Measurements from ENCODE around the gene POC1B.

POC1B gene

DNA sequence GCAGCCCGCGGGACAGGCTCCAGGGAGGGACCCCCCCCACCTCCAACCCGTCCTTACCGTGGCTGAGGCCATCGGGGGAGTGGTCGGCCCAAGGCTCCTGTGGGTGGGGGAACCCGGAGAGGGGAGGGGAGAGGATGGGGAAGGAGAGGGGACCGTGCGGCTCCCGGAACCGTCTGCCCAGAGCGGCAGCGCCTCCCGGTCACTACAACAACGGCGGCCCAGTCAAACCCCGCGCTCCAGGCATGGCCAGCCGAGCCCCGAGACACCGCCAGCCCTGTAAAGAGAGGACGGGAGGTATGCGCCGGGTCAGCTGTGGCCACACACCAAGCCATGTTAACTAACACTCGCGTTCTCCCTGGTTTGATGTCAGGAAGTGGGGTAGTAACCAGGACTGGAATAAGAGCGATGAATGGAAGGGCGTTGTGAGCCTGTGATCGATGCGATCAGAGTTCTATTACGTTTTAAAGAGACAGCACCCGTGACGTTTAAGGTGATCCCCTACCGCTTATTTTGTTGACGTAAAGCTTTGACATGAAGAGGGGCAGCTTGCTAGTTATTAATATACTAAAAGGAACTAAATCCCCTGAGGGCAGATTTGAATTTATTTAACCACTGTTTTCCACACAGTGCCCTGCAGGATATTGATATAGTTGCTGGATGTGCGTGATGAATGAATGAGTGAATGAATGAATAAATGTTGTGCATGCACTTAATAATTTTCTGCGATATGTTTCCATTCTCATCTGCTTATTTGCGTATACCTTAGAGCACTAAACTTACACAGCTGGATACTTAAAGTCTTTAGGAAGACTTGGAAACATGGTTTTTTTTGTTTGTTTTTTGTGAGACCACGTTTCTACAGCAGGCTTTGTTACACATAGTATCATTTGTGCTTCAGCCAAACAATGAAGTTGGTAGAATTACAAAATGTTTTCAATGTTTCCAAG, at the start of gene POC1B:
Gene POC1B (minus strand): TSS at position 224 of the 947 bp plus-strand sequence. CDS start 152 bp downstream, at position 72.
- DNase-seq: peak; percentile 79

DNA sequence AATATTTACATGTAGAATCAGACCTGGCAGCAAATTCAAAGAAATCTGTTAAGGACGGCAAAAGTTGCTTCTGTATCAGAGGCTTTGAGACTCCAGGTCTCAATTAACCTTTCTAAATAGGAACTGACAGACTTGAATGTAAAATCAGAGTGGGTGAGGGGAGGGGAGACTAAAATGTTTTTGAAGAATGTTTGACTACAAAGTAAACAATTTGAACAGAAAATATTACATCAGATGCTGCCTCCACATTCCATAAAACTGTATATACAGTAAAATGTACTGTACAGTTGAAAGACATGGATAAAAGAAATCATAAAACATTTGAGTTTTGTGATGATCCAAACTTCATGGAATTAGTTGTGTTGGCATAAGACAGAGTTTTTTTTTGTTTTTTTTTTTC, 49.5 kb upstream of the POC1B start:
- no peak for DNase-seq

DNA sequence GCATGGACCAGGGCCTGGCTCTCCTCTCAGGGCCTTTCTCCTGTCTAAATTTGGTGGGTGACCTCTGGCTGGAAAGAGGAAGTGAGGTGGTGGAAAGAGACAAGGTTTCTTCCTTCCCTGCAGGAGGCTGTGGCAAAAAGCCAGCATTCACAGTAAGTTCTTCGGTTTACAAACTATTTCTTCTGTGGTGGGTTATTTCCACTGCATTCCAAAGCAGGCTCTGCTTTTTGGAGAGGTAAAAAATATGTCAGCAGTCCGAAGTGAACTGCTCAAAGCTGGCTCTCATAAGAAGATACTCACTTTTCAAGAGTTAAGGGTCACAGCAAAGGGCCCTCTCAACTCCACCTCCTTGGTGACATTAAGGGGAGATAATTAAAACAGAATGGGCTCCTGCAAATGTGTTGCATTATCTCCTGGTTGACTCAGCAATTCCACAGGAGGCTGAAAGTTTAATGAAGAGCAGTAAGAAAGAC, 48.9 kb upstream of the POC1B start:
- DNase-seq: no peak

DNA sequence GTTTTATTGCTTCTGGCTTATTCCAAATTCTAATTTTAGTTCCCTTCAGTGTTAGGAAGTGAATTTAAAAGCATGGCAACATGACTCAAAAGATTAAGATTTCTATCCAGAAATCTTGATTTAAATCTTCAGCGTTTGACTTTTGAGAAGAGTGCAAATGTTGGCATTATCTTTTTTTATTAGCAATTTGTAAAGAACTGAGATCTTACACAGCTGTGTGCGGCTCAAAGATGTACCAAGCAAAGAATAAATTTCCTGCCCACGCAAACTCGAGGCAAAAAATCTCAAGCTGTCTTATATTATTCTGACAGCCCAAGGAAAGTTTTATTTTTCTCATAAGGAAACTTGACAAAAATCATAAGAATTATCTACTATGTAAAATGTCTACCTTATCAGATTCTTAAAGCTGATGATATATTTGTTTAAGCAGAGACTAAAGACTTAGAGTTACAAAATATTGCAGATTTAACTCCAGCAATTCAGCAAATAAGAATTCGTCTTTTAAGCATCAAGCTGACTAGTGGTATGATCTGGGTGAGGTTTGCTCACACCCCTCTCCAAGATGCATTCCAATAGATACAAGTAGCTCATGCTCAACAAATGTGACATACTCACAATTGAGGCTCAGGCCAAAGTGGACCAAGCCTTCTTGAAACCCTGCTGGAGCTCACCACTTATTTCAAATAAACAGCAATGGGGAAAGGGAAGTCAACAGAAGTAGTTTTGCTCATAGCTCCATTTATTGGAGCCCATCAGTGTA, 47.4 kb upstream of the POC1B start:
- no peak for DNase-seq

DNA sequence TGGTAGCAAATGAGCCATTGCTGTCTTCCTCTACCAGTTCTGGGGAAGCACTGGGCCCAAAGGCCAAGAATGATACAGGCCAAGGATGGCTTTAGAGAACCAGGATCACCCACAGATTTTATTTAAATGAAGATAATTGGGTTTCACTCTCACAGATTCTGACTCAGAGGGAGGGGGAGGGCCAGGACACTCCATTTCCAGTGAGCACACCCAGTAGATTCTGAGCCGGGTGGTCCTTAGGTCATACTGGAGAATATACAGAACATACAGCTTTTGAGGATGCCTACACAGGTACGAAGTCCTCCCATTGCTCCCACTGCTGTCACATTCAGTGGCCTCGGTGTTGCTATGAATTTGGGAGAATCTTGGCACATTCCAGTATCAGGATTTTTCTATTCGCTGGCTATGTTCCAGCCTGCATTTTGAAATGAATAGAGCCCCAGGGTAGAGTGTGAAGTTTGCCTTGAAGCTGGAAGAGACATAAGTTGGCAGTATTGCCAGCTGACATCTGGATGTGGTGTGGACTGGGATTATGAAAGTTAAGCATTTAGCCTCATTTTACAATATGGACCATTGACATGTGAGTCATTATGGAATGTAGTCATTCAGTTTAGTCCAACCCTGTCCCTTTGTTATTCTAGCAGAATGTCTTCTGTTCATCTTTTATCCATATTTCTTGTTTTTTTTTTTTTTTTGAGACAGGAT, 45.8 kb upstream of the POC1B start:
- no peak for DNase-seq

DNA sequence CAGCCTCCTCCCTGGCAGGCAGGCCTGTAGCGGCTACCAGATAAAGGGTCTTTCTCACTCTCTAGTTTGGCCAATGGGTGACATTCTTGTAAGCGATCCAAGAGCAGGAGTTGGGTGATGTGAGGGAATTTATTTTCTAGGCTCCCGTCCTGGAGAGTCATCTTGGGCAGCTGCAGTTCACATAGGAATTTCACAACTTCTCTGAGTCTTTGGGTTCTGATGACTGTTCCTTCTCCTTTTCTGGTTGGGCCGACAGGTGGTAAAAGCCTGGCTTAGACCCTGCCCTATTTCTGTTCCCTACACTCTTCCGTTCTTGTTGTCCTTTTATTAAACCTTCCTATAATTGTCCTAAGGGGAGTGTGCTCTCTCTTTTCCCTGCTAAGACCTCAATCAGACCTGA, 42.6 kb upstream of the POC1B start:
- DNase-seq: no peak

DNA sequence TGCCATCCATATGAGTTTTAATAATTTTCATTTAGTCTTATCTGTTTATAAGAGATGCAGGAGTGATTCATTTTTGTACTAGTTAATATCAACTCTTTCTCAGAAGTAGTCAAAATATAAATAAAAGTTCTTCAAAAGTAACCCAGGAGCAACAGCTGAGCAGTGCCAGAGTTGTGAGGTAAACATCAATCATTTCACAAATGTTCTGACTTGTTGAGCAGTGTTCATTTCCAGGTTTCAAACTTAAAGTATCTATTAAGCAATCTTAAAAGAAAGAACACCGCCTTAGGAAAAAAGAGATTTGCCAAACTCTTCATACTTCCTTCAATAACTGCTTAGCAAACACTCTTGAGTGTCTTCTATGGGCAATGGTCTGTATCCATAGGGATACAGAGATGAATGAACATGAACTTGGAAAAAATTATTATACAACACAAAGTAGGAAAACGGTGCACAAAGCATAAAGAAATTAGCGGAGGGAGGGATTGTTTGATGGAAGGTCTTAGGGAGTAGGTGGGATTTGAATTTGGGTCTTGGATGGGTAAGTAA, 41.9 kb upstream of the POC1B start:
- DNase-seq: no peak

DNA sequence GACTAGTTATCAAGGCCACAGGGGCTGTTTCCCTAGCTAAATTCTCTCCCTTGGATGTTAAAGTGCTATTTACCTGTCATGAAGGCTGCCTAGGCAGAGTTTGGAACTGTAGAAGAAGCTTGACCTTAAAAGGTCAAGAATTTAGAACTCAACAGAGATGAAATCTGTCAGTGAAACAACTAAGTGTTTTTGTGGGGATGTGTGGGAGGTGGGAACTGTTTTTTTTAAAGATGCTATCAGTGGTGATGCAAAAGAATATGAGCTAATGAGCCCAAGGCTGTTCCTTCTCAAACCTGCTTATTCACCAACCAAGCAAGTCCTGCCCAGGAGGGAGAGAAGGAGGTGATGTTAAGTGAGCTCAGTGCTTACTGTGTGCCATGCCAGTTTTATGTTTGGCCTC, 40.8 kb upstream of the POC1B start:
- no peak for DNase-seq

DNA sequence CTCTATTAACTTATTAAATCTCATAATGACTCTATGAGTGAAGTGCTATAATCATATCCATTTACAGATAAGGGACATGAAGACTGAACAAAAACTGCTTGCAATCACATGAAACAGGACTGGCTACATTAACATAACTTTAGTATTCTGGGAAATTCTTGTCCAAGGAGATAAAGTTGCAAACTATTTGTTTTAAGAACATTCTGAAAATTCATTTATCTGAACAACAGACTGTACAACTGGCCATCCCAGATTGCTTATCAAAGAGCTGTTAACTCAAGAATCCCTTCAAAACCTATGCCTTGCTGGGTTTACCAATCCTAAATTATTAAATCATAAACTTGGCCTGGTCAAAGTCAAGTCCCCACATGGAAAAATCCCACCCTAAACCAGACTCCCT, 39.2 kb upstream of the POC1B start:
- no peak for DNase-seq

DNA sequence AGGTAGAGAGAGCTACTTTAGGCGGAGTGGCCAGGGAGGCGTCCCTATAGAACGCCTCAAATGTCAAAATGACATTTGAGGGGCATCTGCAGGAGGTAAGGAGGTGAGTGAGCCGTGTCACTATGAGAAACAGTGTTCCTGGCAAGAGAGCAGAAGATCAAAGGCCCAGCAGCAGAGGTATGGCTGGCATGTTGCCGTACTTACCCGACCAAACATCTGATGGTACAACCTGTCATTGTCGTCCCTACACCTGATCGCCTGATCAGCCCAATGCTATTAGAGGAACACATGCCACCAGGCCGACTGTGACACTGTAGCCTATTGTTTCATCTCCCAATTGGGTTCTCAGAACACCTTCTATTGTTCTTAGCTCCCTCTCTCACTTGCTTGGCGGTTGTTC, 33.9 kb upstream of the POC1B start:
- DNase-seq: no peak

DNA sequence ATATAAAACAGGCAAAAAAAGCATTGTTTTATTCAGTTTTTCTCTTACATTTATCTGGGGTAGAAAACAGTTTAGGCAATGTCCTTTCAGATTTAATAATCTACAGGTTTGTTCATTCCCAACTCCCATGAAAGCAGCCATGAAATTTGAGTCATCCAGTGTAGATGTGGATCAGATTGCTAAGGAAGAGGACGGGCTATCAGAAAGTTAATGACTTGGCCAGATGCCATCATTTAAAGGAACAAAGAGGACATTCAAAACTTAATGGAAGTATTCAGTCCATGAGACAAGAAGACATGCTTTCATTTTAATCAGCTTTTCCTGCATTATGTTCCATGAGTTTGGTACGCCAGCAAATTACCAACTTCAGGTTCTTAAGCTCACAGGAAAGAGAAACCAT, 31.1 kb upstream of the POC1B start:
- peak; percentile 9 for DNase-seq

DNA sequence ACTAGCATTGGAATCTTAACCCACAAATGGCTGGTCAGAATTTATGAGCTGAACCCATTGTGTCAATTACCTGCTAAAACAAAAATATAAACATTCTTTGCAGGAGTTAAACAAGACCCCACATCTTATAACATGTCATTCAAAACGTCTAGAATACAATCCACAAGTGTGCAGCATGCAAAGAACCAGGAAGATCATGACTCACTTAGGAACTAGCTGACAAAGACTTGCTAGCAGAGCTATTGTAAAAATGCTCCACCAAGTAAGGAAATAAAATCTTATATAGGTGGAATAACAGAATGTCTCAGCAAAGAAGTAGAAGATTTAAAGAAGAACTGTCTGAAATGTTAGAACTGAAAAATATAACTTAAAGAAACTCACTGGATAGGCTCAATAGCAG, 26.5 kb upstream of the POC1B start:
- DNase-seq: no peak

DNA sequence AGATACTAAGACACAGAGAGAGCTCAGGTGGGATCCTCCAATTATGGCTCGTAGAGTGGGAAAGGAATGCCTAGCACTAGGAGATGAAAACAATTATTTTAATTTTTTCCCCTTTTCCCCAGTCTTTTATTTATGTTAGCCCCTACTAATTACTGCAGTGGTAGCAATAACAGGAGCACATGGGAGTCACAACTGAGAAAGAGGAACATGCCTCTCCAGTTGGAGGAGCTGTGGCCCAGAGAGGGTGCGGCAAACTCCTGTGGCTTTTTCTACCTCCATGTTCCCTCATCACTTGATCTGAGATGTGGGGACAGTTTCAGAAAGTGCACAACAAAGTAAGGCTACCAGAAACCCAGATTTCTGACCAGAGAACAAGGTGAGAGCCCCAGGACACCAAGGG, 25.9 kb upstream of the POC1B start:
- DNase-seq: no peak

DNA sequence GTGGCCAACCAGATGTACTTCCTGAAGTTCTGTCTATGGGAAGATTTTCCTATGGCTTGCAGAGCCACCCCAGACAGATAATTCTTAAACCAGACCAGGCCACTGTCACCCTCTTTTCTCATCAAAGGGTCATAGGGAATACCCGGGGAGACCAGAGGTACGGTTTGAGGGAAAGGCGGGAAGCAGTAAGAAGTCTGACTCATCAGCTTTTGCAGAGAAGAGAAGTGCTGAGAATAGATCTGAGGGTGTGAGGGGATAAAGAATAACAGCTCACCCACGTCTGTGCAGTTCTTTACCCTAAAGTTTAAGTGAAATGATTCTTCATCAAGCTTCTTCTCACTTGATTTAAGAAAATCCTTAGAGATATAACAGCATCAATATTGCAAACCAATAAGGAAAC, 21.3 kb upstream of the POC1B start:
- DNase-seq: no peak

DNA sequence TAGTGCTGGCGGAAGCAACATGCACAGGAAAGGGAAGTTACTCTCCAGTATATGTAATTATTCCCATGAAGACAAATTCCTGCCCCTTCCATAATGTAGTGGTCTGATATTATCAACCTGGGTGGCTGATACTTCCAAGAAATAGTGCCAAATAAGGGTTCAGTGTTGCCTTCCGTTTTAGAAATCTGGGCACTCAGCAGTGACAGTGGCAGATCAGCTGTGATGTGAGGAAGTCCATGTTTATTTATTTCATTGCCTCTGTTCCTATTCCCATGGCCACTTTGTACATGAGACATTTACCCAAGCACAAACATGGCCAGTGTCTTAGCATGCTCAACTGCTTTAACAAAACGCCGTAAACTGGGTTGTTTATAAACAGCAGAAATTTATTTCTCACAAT, 20.3 kb upstream of the POC1B start:
- DNase-seq: no peak

DNA sequence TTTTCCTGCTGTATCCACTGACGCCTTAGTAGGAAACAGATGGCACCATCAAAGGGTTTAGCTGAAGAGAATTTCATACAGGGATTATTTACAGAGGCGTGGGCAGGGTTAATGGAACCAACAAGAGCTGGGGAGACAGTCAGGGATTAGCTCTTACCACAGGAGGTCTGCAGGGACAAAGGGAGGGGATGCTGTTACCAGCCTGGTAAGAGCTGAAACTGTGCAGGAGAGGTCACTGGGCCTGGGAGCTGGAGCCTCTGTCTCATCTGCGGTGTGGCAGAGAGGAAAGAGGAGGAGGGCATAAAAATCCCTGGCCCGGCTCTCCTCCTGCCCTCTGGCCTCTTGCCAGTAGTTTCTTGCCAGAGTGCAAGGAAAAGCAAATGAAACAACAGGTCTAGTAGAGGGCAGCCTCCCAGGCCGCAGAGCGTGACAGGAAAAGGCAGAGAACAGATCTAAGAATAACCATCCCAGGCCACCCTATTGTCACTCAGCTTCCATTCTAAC, 18.9 kb upstream of the POC1B start:
- peak; percentile 79 for DNase-seq

DNA sequence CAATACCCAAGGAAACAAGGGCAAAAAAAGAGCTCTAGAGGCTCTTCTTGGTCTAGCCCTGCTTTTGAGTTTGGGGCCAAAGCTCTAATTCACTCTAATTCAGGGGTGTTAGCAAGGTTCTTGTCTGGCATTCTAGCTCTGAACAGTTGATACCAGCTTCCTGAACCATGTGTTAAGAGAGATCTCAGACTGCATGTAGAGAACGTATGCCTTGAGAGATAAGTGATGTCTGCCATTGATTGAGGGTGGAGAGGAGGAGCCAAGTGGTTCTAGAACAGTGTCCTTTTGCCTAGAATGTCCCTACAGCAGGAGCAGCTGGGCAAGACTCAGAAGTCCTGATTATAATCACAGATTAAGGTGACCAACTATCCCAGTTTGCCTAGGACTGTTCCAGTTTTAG, 18.2 kb upstream of the POC1B start:
- no peak for DNase-seq

DNA sequence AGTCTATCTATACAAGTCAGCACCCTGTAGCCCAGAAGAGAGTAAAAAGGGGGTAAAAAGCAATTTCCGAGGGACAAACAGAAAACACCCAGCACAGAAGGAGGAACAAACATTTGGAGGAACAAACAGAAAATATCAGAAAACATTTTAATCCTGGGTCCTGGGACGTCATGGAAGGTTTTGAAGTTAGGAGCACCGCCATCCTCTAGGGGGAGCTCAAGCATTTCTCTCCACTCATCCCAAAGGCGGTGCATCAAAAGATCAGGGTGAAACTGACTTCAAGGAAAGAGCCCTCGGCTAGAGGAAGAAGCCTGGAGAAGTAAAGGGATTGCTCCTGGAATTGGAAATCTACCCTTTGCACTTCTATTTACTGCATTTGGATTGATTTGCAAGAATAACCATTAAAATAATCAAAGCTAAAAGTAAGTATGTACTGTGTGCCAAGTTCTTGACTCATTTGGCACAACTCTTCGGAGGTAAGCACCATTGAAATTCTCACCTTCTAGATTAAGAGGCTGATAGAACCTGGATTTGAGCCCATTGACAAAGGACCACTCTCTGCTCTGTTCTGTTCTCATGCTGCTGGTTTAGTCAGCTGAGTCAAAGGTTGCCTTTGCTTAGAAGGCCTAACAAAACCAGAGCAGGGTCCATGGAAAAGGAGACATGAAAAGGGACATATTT, 17.2 kb upstream of the POC1B start:
- DNase-seq: peak; percentile 94

DNA sequence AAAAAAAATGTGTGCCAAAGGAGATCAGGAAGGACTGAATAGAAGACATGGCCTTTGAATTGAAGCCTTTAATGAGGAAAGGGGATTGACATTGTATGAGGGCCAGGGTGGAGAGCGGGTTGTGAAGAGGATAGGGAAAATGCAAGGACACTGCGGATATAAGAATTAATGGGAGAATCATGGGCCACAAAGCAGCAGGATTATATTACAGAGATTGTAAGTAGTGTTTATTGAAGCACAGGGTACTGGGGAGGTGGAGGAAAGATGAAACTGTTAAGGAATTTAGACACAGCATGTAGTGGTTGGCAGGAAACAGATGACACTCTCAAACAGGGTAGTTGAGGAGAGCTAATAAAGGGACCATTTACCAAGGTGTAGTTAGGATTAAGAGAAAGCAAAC, 16.4 kb upstream of the POC1B start:
- no peak for DNase-seq

DNA sequence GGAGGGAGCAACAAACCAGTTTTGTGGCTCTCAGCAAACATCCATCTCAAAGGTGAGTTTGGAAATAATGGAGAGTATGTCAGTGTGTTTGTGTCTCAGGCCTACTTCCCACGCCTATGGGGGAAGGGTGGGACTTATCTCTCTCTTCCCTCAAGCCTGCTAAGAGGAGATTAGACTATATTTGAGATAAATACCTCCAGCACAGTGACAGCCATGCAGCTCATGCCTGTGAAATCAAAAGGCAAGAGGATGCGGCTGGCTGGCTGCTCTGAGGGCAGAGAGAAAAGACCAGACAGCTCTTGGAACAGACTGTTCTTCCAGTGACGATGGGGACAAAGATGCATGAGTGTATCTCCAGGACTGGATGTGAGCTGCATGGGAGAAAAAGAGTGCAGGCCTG, 14.7 kb upstream of the POC1B start:
- DNase-seq: no peak

DNA sequence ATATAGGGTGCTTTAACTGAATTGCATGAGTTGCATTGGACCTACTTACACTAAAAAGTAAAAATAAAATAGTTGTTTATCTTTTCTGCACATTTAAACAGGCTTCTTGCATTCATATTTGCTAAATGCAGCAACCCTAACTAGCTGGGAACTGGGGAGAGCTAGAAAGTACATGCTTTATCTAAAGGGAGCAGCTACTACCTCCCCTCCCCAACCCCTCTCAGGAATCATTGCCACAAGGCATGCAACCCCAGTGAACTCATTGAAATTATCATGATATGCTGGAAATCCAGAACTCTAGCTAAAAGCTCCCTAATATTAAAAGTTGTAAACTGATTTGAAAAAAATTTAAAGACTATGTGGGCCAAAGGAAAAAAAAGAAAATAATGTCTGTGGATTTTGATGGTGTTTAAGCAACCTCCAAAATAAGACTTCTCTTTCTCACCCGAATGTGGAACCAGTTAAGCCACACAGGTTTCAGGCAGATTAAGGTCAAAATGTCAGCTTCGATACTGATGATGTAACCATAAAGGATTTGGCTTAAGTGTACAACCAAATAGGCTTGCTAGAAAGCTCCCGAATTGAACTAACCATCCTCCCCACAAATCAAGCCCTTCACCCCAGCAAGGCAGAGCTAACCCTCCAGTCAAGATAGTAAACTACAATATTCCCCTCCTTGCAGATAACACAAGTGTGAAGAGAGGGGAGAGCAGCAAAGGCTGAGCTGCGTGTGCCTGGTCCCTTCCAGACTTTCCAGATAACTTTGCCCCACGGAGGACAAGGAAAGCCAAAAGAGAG, 13.8 kb upstream of the POC1B start:
- DNase-seq: no peak
